Testis (tissue), 2 donors: ENCODE data around the gene NIPAL1.

Source experiments
- POLR2A ChIP-seq: fragments of 450-650 bp; IDR thresholded peaks from one replicate; pipeline ENCODE4 v1.6.1; 2017; ENCODE audit warnings: antibody characterized with exemption, mild to moderate bottlenecking, moderate library complexity
- TF ChIP-seq, protein P1 (sequence below), 3 experiments: fragments of 450-650 bp in 2 of 3; fragments of 200-600 bp in 1 of 3; sonication (generic) in 1 of 3; IDR thresholded peaks; one replicate each; pipeline ENCODE4 v1.5.1; 2016 to 2019; ENCODE audit warnings: antibody characterized with exemption in 3 of 3, mild to moderate bottlenecking in 2 of 3, moderate library complexity in 1 of 3

GRCh38 chr4:48002267-48002666, 14.3 kb upstream of the NIPAL1 start:
- TF ChIP-seq, protein P1, sequence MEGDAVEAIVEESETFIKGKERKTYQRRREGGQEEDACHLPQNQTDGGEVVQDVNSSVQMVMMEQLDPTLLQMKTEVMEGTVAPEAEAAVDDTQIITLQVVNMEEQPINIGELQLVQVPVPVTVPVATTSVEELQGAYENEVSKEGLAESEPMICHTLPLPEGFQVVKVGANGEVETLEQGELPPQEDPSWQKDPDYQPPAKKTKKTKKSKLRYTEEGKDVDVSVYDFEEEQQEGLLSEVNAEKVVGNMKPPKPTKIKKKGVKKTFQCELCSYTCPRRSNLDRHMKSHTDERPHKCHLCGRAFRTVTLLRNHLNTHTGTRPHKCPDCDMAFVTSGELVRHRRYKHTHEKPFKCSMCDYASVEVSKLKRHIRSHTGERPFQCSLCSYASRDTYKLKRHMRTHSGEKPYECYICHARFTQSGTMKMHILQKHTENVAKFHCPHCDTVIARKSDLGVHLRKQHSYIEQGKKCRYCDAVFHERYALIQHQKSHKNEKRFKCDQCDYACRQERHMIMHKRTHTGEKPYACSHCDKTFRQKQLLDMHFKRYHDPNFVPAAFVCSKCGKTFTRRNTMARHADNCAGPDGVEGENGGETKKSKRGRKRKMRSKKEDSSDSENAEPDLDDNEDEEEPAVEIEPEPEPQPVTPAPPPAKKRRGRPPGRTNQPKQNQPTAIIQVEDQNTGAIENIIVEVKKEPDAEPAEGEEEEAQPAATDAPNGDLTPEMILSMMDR (IDR thresholded peaks at IDR 0.05): no peak
- TF ChIP-seq POLR2A: no peak
